ENCODE measurements around the gene SYCP3.
"Not testable (repeated sequence)": the region's sequence is repeated elsewhere in the genome, so short reads cannot be mapped to it uniquely, and the experiment has no call there.

The SYCP3 gene

GRCh38 chr12:101695706-101696105 is 43.6 kb downstream of the SYCP3 start:
- DNase-seq (ENCODE audit: insufficient read length, low spot score): no peak
- no peak for TF ChIP-seq CTCF (IDR thresholded peaks at IDR 0.05; ENCODE audit: insufficient read depth, missing control alignments)

GRCh38 chr12:101694986-101695385 is 44.3 kb downstream of the SYCP3 start:
- no peak for TF ChIP-seq CTCF (IDR thresholded peaks at IDR 0.05; ENCODE audit: insufficient read depth, missing control alignments)
- no peak for DNase-seq (ENCODE audit: insufficient read length, low spot score)
- FAIRE-seq: no peak

More at GRCh38 chr12:101695706-101696105, 43.6 kb downstream of the SYCP3 start:
- no peak for FAIRE-seq

- DNase-seq (ENCODE audit: insufficient read length, low spot score): no peak
- TF ChIP-seq CTCF (IDR thresholded peaks at IDR 0.05; ENCODE audit: insufficient read depth, missing control alignments): no peak
- FAIRE-seq: no peak
These were observed 44.9 kb downstream of the SYCP3 start for GRCh38 chr12:101694297-101694848.

GRCh38 chr12:101691503-101692096 is 47.7 kb downstream of the SYCP3 start:
- FAIRE-seq: no peak
- no peak for TF ChIP-seq CTCF (IDR thresholded peaks at IDR 0.05; ENCODE audit: insufficient read depth, missing control alignments)

GRCh38 chr12:101690544-101691098 is 48.6 kb downstream of the SYCP3 start:
- FAIRE-seq (no peak), DNase-seq (ENCODE audit: insufficient read length, low spot score) (no peak)

More at GRCh38 chr12:101691503-101692096, 47.7 kb downstream of the SYCP3 start:
- no peak for DNase-seq (ENCODE audit: insufficient read length, low spot score)

GRCh38 chr12:101686176-101686575 is 53.1 kb downstream of the SYCP3 start:
- no peak for FAIRE-seq
- TF ChIP-seq CTCF (IDR thresholded peaks at IDR 0.05; ENCODE audit: insufficient read depth, missing control alignments): no peak
- DNase-seq (ENCODE audit: insufficient read length, low spot score): no peak

More at GRCh38 chr12:101690544-101691098, 48.6 kb downstream of the SYCP3 start:
- TF ChIP-seq CTCF (IDR thresholded peaks at IDR 0.05; ENCODE audit: insufficient read depth, missing control alignments): no peak

- TF ChIP-seq CTCF (IDR thresholded peaks at IDR 0.05; ENCODE audit: insufficient read depth, missing control alignments): no peak
- DNase-seq (ENCODE audit: insufficient read length, low spot score) (no peak), FAIRE-seq (no peak)
These were observed 54.2 kb downstream of the SYCP3 start for GRCh38 chr12:101685092-101685491.

- not testable (repeated sequence) for DNase-seq (ENCODE audit: insufficient read length, low spot score); FAIRE-seq
These were observed 57.6 kb downstream of the SYCP3 start for GRCh38 chr12:101681627-101682026.

Data from D721Med (cell line).